ENCODE measurements around the gene C16orf95. TPM values are rescaled to one million over a fixed set of nuclear protein-coding genes. Genes with fewer than 3 reads are reported as not detected.

Gene C16orf95
- total RNA-seq, 1 donor from 2014 or later, result 6.8 TPM

DNA sequence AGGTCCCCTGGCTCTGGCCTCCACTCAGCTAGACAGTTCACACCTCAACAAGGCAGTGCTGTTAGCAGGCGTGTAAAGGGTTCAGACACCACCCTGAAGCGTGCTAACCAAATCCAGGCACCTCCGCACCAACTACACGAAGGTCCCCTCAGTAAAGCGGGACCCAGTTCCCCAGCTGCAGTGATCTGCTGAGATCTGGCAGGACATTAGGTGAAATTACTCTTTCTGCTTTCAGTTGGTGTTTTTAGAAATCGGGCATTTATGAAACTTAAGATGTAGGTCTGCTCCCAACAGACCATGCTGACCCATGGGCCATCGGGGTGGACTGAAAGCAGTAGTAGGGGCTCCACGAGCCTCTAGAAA, 39.3 kb upstream of the C16orf95 start:
- no peaks in the 10 kb centered on the region for H3K27me3 Mint-ChIP-seq (ENCODE audit: low read depth)
- no peak for DNase-seq (ENCODE audit: low read depth, low spot score)
- no peak overlapping the region for H3K4me3 Mint-ChIP-seq
- H3K27ac Mint-ChIP-seq (ENCODE audit: unreplicated experiment), result no peak overlapping the region
- H3K36me3 Mint-ChIP-seq (ENCODE audit: low read depth), result peaks cover 2% of the 10 kb centered on the region
- H3K4me1 Mint-ChIP-seq, result peaks cover 14% of the 10 kb centered on the region
- no peaks in the 10 kb centered on the region for H3K9me3 Mint-ChIP-seq
- TF ChIP-seq, protein P1, sequence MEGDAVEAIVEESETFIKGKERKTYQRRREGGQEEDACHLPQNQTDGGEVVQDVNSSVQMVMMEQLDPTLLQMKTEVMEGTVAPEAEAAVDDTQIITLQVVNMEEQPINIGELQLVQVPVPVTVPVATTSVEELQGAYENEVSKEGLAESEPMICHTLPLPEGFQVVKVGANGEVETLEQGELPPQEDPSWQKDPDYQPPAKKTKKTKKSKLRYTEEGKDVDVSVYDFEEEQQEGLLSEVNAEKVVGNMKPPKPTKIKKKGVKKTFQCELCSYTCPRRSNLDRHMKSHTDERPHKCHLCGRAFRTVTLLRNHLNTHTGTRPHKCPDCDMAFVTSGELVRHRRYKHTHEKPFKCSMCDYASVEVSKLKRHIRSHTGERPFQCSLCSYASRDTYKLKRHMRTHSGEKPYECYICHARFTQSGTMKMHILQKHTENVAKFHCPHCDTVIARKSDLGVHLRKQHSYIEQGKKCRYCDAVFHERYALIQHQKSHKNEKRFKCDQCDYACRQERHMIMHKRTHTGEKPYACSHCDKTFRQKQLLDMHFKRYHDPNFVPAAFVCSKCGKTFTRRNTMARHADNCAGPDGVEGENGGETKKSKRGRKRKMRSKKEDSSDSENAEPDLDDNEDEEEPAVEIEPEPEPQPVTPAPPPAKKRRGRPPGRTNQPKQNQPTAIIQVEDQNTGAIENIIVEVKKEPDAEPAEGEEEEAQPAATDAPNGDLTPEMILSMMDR (conservative IDR thresholded peaks at IDR 0.05), result no peak

DNA sequence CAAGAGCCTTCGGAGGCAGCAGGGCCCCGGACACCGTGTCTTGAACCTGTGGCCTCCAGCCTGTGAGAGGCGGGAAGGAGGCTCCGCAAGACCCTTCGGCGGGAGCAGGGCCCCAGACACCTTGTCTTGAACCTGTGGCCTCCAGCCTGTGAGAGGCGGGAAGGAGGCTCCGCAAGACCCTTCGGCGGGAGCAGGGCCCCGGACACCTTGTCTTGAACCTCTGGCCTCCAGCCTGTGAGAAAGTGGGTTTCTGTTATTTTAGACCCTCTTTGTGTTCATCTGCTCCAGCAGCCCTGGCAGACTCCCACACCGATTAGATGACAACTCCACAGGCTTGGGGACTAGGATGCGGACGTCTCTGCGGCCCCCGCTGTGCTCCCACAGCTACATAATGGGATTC, 36.4 kb upstream of the C16orf95 start:
- Mint-ChIP-seq H3K4me3 (no peak overlapping the region), H3K27me3 (ENCODE audit: low read depth) (no peaks in the 10 kb centered on the region), H3K4me1 (peaks cover 14% of the 10 kb centered on the region), H3K36me3 (ENCODE audit: low read depth) (peaks cover 2% of the 10 kb centered on the region), H3K27ac (ENCODE audit: unreplicated experiment) (no peak overlapping the region), H3K9me3 (no peaks in the 10 kb centered on the region)
- TF ChIP-seq, protein P1 (conservative IDR thresholded peaks at IDR 0.05), result no peak
- DNase-seq (ENCODE audit: low read depth, low spot score), result no peak

DNA sequence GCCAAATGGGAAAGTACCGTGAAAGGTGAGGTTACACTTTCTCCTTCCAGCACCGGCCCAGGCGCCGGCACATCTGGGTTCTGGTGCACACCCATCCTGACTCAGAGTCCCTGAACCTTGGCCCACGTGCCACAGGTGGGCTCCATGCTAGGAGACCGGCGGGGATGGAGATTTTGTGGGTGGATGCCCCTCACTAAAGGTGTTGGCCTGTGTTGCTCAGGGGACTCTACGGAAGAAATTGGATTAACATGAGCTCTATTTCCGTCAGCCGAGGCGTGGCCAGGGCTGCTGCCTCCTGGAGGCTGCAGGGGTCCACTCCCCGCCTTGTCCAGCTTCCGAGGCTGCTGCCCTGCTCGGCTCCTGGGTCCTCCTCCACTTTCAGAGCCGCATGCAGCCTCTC, 35.6 kb upstream of the C16orf95 start:
- no peaks in the 10 kb centered on the region for H3K36me3 Mint-ChIP-seq (ENCODE audit: low read depth)
- H3K27ac Mint-ChIP-seq (ENCODE audit: unreplicated experiment), result peak overlapping the region; percentile 27
- H3K4me1 Mint-ChIP-seq, result peaks cover 14% of the 10 kb centered on the region
- no peak for DNase-seq (ENCODE audit: low read depth, low spot score)
- no peaks in the 10 kb centered on the region for H3K9me3 Mint-ChIP-seq
- H3K27me3 Mint-ChIP-seq (ENCODE audit: low read depth), result no peaks in the 10 kb centered on the region
- no peak overlapping the region for H3K4me3 Mint-ChIP-seq
- TF ChIP-seq, protein P1 (conservative IDR thresholded peaks at IDR 0.05), result no peak

DNA sequence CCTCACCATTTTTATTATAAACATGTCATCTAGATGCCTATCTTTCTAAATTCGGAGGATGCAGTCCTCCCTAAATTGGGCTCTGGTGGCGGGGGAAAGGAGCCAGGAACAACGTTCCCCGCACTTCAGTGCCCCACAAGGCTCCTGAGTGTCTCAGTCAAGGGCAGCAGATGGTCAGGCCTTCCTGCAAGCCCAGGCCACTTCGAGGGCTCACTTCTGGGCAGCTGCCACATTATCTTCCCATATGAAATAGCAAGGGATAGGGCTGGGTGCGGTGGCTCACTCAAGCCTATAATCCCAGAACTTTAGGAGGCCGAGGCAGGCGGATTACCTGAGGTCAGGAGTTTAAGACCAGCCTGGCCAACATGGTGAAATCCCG, 34.1 kb upstream of the C16orf95 start:
- Mint-ChIP-seq H3K27ac (ENCODE audit: unreplicated experiment) (peak overlapping the region; percentile 50), H3K9me3 (no peaks in the 10 kb centered on the region), H3K36me3 (ENCODE audit: low read depth) (no peaks in the 10 kb centered on the region), H3K27me3 (ENCODE audit: low read depth) (no peaks in the 10 kb centered on the region), H3K4me3 (no peak overlapping the region), H3K4me1 (peaks cover 10% of the 10 kb centered on the region)
- TF ChIP-seq, protein P1 (conservative IDR thresholded peaks at IDR 0.05), result no peak
- no peak for DNase-seq (ENCODE audit: low read depth, low spot score)

DNA sequence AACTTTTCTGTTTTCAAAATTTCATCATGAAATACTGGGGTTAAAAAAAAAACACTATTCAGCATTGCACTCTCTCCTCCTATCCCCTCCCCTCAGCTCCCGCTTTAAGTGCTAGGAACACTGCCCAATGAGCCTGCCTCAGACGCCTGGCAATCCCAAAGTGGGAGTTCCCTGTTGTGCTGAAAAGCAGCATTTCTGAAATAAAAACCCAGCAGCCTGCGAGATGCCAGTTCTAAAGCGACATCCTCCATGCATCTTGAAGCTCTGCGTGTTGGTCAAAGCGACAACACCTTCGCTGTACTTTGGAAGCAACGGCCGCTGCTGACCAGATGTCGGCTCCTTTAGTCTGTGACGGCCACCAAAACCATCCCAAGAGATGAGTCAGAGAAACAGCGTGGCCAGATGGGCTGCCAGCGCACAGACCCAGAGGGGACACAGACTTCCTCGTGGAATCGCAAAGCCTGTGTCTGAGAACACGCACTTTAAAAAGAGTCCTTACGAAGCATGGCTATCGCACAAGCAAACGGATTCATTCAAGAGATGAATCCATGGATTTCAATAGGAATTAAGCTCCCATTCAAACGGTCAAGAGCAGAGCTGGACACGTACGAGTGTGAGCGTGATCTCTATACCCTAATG, 33.6 kb upstream of the C16orf95 start:
- TF ChIP-seq, protein P1 (conservative IDR thresholded peaks at IDR 0.05), result no peak
- Mint-ChIP-seq H3K27me3 (ENCODE audit: low read depth) (no peaks in the 10 kb centered on the region), H3K4me3 (no peak overlapping the region), H3K27ac (ENCODE audit: unreplicated experiment) (peak overlapping the region; percentile 50), H3K36me3 (ENCODE audit: low read depth) (no peaks in the 10 kb centered on the region), H3K9me3 (no peaks in the 10 kb centered on the region), H3K4me1 (peaks cover 6% of the 10 kb centered on the region)
- DNase-seq (ENCODE audit: low read depth, low spot score), result no peak
